ENCODE measurements around the gene BANP.

DNA sequence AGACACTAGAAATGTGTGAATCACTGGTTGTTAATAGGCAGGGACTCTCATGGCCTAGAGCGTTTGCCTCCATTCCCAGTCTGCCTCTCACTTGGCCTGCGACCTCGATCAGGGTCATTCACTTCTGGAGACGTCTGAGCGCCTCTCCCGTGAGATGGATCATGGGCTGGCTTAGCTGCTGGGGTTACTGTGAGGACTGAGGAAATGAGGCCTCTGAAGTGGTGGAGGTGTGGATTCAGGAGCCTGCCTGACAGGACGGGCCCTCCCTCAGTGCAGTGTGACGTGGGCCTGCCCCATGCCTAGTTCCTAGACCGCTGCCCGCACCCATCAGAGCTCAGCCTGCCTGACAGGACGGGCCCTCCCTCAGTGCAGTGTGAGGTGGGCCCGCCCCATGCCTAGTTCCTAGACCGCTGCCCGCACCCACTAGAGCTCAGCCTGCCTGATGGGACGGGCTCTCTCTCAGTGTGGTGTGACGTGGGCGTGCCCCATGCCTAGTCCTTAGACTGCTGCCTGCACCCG, 61.9 kb downstream of the BANP start:
- TF ChIP-seq, protein P1, sequence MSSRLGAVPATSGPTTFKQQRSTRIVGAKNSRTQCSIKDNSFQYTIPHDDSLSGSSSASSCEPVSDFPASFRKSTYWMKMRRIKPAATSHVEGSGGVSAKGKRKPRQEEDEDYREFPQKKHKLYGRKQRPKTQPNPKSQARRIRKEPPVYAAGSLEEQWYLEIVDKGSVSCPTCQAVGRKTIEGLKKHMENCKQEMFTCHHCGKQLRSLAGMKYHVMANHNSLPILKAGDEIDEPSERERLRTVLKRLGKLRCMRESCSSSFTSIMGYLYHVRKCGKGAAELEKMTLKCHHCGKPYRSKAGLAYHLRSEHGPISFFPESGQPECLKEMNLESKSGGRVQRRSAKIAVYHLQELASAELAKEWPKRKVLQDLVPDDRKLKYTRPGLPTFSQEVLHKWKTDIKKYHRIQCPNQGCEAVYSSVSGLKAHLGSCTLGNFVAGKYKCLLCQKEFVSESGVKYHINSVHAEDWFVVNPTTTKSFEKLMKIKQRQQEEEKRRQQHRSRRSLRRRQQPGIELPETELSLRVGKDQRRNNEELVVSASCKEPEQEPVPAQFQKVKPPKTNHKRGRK (CRISPR knock-in tag; IDR thresholded peaks at IDR 0.05; ENCODE audit: borderline replicate concordance) = no peak
- TF ChIP-seq, protein P2, sequence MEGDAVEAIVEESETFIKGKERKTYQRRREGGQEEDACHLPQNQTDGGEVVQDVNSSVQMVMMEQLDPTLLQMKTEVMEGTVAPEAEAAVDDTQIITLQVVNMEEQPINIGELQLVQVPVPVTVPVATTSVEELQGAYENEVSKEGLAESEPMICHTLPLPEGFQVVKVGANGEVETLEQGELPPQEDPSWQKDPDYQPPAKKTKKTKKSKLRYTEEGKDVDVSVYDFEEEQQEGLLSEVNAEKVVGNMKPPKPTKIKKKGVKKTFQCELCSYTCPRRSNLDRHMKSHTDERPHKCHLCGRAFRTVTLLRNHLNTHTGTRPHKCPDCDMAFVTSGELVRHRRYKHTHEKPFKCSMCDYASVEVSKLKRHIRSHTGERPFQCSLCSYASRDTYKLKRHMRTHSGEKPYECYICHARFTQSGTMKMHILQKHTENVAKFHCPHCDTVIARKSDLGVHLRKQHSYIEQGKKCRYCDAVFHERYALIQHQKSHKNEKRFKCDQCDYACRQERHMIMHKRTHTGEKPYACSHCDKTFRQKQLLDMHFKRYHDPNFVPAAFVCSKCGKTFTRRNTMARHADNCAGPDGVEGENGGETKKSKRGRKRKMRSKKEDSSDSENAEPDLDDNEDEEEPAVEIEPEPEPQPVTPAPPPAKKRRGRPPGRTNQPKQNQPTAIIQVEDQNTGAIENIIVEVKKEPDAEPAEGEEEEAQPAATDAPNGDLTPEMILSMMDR (IDR thresholded peaks at IDR 0.05) = no peak
- no peak for TF ChIP-seq ATF1 (CRISPR knock-in tag; IDR thresholded peaks at IDR 0.05)
- no peak for TF ChIP-seq KAT7 (CRISPR knock-in tag; IDR thresholded peaks at IDR 0.05; ENCODE audit: borderline replicate concordance)
- no peak for TF ChIP-seq TEAD4 (CRISPR knock-in tag; IDR thresholded peaks at IDR 0.05)

Measured in WTC11 (cell line).